Transverse colon (tissue), 4 donors: ENCODE results near the gene REC114. TPM values are rescaled to one million over a fixed set of nuclear protein-coding genes. Genes with fewer than 3 reads are reported as not detected.

Source experiments
- DNase-seq: peaks from one replicate; pipeline ENCODE4 v3.0.0-alpha.2; 2019
- H3K27ac ChIP-seq, 4 donors: fragments of 200-600 bp; sonication (generic); 2 replicates each; pipeline ENCODE4 v1.5.1; 2016 to 2018; ENCODE audit warnings: inconsistent platforms in 4 of 4
- H3K27me3 ChIP-seq: fragments of 200-600 bp; sonication (generic); 2 replicates; pipeline ENCODE4 v1.5.1; 2017; ENCODE audit warnings: inconsistent platforms
- H3K36me3 ChIP-seq, 4 donors: fragments of 200-600 bp; sonication (generic); 2 replicates each; pipeline ENCODE4 v1.5.1; 2017 to 2019; ENCODE audit warnings: inconsistent platforms in 4 of 4
- H3K4me1 ChIP-seq, 4 donors: fragments of 200-600 bp; sonication (generic); 2 replicates each; pipeline ENCODE4 v1.5.1; 2017 to 2020; ENCODE audit warnings: inconsistent platforms in 4 of 4
- H3K4me3 ChIP-seq, 4 donors: fragments of 200-600 bp; sonication (generic); 1 replicate in 1 of 4; 2 replicates in 3 of 4; pipeline versions ENCODE4 v1.5.1 to v1.6.1; 2017 to 2019; ENCODE audit warnings: inconsistent platforms in 4 of 4
- H3K9me3 ChIP-seq, 2 donors: fragments of 200-600 bp; sonication (generic); 2 replicates each; pipeline ENCODE4 v1.5.1; 2017 to 2019; ENCODE audit warnings: inconsistent platforms in 2 of 2
- EP300 ChIP-seq: sonication (generic); formaldehyde crosslinking; IDR thresholded peaks from one replicate; pipeline ENCODE4 v1.6.1; 2017; ENCODE audit warnings: antibody characterized with exemption, low read depth
- POLR2A ChIP-seq: fragments of 450-650 bp; IDR thresholded peaks from one replicate; pipeline ENCODE4 v1.6.1; 2016; ENCODE audit warnings: antibody characterized with exemption, mild to moderate bottlenecking, moderate library complexity
- POLR2AphosphoS5 ChIP-seq, 3 donors: sonication (generic); formaldehyde crosslinking; IDR thresholded peaks; one replicate each; pipeline ENCODE4 v1.6.1; 2016; ENCODE audit warnings: antibody characterized with exemption in 3 of 3
- WGBS, 2 donors: methylation state at CpG; one replicate each; pipeline ENCODE4 v1.1.5; 2018; ENCODE audit warnings: low coverage in 1 of 2; 5-methylcytosine and 5-hydroxymethylcytosine counted together
- in situ Hi-C, 4 donors: fragments of 200-750 bp; cut with MboI; loops; one replicate each; pipeline versions ENCODE4 v1.15.0 to v1.15.1; 2017; ENCODE audit warnings: low sequenced_read_pairs in 3 of 4, low pct_ligation_motif_present in 1 of 4, low pct_unique_long_range_greater_than_20kb in 1 of 4
- intact Hi-C: fragments of 100-400 bp; cut with DNase I; formaldehyde crosslinking; loops from one replicate; pipeline ENCODE4 v1.15.1; 2023; ENCODE audit warnings: low total_unique reads
- total RNA-seq, 4 donors: library from RNA; depleted of rRNA; stranded (reverse); fragments of >200 nt; gene quantifications; one replicate each; pipeline ENCODE4 v1.1.0, GENCODE V29; 2016
- TF ChIP-seq, protein P1 (sequence below), 5 experiments: fragments of 200-600 bp in 3 of 5; fragments of 450-650 bp in 2 of 5; sonication (generic) in 3 of 5; IDR thresholded peaks; 1 replicate in 2 of 5; 2 replicates in 3 of 5; pipeline ENCODE4 v1.5.1; 2016 to 2017; ENCODE audit warnings: antibody characterized with exemption in 5 of 5, inconsistent platforms in 3 of 5, mild to moderate bottlenecking in 2 of 5, moderate library complexity in 1 of 5

REC114 gene
- total RNA-seq, 4 donors from 2014 or later = not detected

DNA sequence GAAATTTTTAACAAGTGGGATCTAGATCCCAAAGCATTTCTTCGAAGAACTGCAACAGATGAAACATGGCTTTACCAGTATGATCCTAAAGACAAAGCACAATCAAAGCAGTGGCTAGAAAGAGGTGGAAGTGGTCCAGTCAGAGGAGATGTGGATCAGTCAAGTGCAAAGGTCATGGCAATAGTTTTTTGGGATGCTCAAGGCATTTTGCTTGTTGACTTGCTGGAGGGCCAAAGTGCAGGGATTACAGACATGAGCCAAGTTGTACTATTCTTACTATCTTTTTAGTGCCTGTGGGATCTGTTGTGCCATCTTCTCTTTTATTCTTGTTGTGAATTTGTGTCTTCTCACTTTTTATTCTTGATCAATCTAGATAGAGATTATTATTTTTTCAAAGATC lies 82.0 kb downstream of the REC114 start:
- H3K36me3 ChIP-seq = no peaks in the 10 kb centered on the region
- no peak overlapping the region for H3K4me3 ChIP-seq
- DNase-seq = no peak
- TF ChIP-seq EP300 = no peak
- TF ChIP-seq POLR2A = no peak
- TF ChIP-seq POLR2AphosphoS5 (IDR thresholded peaks at IDR 0.05) = no peak
- TF ChIP-seq, protein P1, sequence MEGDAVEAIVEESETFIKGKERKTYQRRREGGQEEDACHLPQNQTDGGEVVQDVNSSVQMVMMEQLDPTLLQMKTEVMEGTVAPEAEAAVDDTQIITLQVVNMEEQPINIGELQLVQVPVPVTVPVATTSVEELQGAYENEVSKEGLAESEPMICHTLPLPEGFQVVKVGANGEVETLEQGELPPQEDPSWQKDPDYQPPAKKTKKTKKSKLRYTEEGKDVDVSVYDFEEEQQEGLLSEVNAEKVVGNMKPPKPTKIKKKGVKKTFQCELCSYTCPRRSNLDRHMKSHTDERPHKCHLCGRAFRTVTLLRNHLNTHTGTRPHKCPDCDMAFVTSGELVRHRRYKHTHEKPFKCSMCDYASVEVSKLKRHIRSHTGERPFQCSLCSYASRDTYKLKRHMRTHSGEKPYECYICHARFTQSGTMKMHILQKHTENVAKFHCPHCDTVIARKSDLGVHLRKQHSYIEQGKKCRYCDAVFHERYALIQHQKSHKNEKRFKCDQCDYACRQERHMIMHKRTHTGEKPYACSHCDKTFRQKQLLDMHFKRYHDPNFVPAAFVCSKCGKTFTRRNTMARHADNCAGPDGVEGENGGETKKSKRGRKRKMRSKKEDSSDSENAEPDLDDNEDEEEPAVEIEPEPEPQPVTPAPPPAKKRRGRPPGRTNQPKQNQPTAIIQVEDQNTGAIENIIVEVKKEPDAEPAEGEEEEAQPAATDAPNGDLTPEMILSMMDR (IDR thresholded peaks at IDR 0.05) = no peak
- 84% methylated on average over 1 of the region's 1 CpG; no CpG with 5 or more reads in 1 of the 2 donors for WGBS, 2 donors
- in situ Hi-C loops = no loop called here
- H3K4me1 ChIP-seq = no peaks in the 10 kb centered on the region
- H3K27me3 ChIP-seq = no peaks in the 10 kb centered on the region
- H3K9me3 ChIP-seq = no peaks in the 10 kb centered on the region
- H3K27ac ChIP-seq = no peak overlapping the region
- intact Hi-C loops = no loop called here

DNA sequence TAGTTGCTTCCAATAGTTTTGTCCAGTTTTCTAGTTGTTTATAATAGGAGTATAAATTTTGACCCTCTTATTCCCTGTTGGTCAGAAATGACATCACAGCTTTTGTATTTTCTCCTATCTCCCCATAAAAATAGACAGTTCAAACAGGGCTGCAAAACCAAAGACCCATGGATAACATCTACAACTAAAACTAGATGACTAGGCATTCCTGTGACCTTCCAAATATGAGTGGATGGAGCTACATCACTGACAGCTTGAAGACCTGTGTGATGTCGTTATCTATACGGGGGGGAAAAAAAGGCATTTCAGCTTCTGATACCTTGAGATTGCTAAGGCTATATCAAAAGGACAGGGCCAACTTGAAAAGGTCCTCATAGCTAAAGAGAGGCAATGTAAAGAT lies 84.6 kb downstream of the REC114 start:
- no peaks in the 10 kb centered on the region for H3K9me3 ChIP-seq
- no peak for DNase-seq
- no peaks in the 10 kb centered on the region for H3K4me1 ChIP-seq
- H3K27ac ChIP-seq = no peak overlapping the region
- TF ChIP-seq, protein P1 (IDR thresholded peaks at IDR 0.05) = no peak
- TF ChIP-seq EP300 = no peak
- no peak for TF ChIP-seq POLR2AphosphoS5 (IDR thresholded peaks at IDR 0.05)
- TF ChIP-seq POLR2A = no peak
- intact Hi-C loops (no loop called here), in situ Hi-C loops (no loop called here)
- no peak overlapping the region for H3K4me3 ChIP-seq
- no peaks in the 10 kb centered on the region for H3K27me3 ChIP-seq
- H3K36me3 ChIP-seq = no peaks in the 10 kb centered on the region
- 81 to 95% methylated on average over 2 of the region's 2 CpGs for WGBS, 2 donors

DNA sequence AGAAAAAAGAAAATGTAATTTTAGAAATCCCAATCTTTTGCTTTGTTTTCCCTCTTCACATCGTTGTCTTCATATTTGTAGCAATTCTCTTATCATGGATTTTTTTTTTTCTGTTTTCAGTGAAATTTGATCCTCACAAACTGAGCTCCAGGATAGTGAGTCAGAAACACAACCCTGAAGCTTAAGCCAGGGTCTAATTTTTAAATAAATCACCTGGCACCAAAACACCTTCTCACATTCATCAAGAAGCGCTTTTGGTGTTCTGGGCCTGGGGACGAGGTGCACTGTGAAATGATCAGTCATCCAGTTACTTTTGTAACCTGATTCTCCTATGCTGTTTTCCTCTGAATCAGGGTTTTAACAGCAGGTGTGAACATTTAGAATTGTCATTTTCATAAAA lies 87.7 kb downstream of the REC114 start:
- Histone ChIP-seq H3K4me3 (no peak overlapping the region), H3K9me3 (no peaks in the 10 kb centered on the region), H3K4me1 (no peaks in the 10 kb centered on the region), H3K27ac (no peak overlapping the region), H3K27me3 (no peaks in the 10 kb centered on the region), H3K36me3 (no peaks in the 10 kb centered on the region)
- in situ Hi-C loops (no loop called here), intact Hi-C loops (no loop called here)
- DNase-seq = no peak
- TF ChIP-seq, protein P1 (IDR thresholded peaks at IDR 0.05) = no peak
- TF ChIP-seq POLR2AphosphoS5 (IDR thresholded peaks at IDR 0.05) = no peak
- TF ChIP-seq POLR2A = no peak
- no peak for TF ChIP-seq EP300
- WGBS, 2 donors = 82 to 94% methylated on average over 3 of the region's 3 CpGs

DNA sequence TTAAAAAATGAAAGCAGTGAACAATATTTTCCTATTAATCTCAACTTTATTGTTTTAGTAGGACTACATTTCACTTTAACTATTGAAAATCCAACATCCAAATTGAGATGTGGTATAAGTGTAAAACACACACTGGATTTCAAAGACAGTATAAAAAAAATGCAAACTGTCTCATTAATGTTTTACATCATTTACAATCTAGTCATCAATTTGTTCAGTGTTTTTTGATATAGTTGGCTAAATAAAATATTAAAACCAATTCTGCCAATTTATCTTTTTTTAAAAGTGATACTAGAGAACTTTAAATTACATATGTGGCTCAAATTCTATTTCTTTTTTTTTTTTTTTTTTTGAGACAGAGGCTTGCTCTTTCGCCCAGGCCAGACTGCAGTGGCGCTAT lies 95.2 kb downstream of the REC114 start:
- WGBS, 2 donors = 94 to 100% methylated on average over 2 of the region's 2 CpGs
- TF ChIP-seq, protein P1 (IDR thresholded peaks at IDR 0.05) = no peak
- TF ChIP-seq EP300 (no peak), POLR2AphosphoS5 (IDR thresholded peaks at IDR 0.05) (no peak), POLR2A (no peak)
- H3K27me3 ChIP-seq = no peaks in the 10 kb centered on the region
- H3K36me3 ChIP-seq = no peaks in the 10 kb centered on the region
- H3K4me1 ChIP-seq = peaks cover 0 to 26% (median 3%) of the 10 kb centered on the region in 4 donors
- no peak overlapping the region for H3K4me3 ChIP-seq
- intact Hi-C loops (no loop called here), in situ Hi-C loops (no loop called here)
- no peaks in the 10 kb centered on the region for H3K9me3 ChIP-seq
- H3K27ac ChIP-seq = no peak overlapping the region
- no peak for DNase-seq
